H9 (cell line): ENCODE results near the gene SLCO4A1. TPM values are rescaled to one million over a fixed set of nuclear protein-coding genes. Genes with fewer than 3 reads are reported as not detected.

ENCODE experiments used
- DNase-seq: peaks from one replicate; pipeline ENCODE4 v3.0.0-alpha.2; 2017
- H2AFZ ChIP-seq: one replicate; pipeline ENCODE4 v1.6.1; 2013; ENCODE audit warnings: mild to moderate bottlenecking, low read length, control low read depth, moderate library complexity
- H2AK5ac ChIP-seq: 2 replicates; pipeline ENCODE4 v1.6.1; 2013; ENCODE audit warnings: low read length, control low read depth, mixed read lengths; ENCODE audit not compliant: insufficient read length
- H2BK120ac ChIP-seq: one replicate; pipeline ENCODE4 v1.6.1; 2013; ENCODE audit warnings: low read depth, mild to moderate bottlenecking, low read length, control low read depth, inconsistent platforms; ENCODE audit not compliant: poor library complexity, severe bottlenecking
- H2BK12ac ChIP-seq: 2 replicates; pipeline ENCODE4 v1.6.1; 2013; ENCODE audit warnings: low read length, control low read depth, mixed read lengths, low read depth; ENCODE audit not compliant: insufficient read length
- H2BK15ac ChIP-seq: 2 replicates; pipeline ENCODE4 v1.6.1; 2013; ENCODE audit warnings: low read depth, low read length, control low read depth
- H2BK20ac ChIP-seq: one replicate; pipeline ENCODE4 v1.6.1; 2013; ENCODE audit warnings: low read depth, mild to moderate bottlenecking, low read length, control low read depth, inconsistent platforms; ENCODE audit not compliant: poor library complexity, severe bottlenecking
- H2BK5ac ChIP-seq: 2 replicates; pipeline ENCODE4 v1.6.1; 2013; ENCODE audit warnings: low read length, control low read depth, mixed read lengths; ENCODE audit not compliant: insufficient read length
- H3K14ac ChIP-seq: 2 replicates; pipeline ENCODE4 v1.6.1; 2013; ENCODE audit warnings: low read length, control low read depth; ENCODE audit not compliant: insufficient read depth
- H3K18ac ChIP-seq: 2 replicates; pipeline ENCODE4 v1.6.1; 2013; ENCODE audit warnings: low read depth, mild to moderate bottlenecking, mixed read lengths, low read length, control low read depth; ENCODE audit not compliant: insufficient read length
- H3K23ac ChIP-seq: 2 replicates; pipeline ENCODE4 v1.6.1; 2013; ENCODE audit warnings: low read length, control low read depth, mixed read lengths, low read depth; ENCODE audit not compliant: insufficient read length
- H3K23me2 ChIP-seq: 2 replicates; pipeline ENCODE4 v1.6.1; 2013; ENCODE audit warnings: low read depth, mild to moderate bottlenecking, mixed read lengths, low read length, control low read depth; ENCODE audit not compliant: insufficient read length, poor library complexity, severe bottlenecking
- H3K27ac ChIP-seq: 2 replicates; pipeline ENCODE4 v1.5.1; 2013; ENCODE audit warnings: low read length, control low read depth, mixed read lengths, low read depth; ENCODE audit not compliant: insufficient read length
- H3K27me3 ChIP-seq: 2 replicates; pipeline ENCODE4 v1.6.1; 2013; ENCODE audit warnings: low read length, control low read depth, inconsistent platforms; ENCODE audit not compliant: insufficient read depth
- H3K4ac ChIP-seq: 2 replicates; pipeline ENCODE4 v1.6.1; 2013; ENCODE audit warnings: low read depth, mild to moderate bottlenecking, control low read depth, inconsistent platforms, low read length, moderate library complexity
- H3K4me1 ChIP-seq: 2 replicates; pipeline ENCODE4 v1.6.1; 2013; ENCODE audit warnings: low read length, control low read depth, inconsistent platforms; ENCODE audit not compliant: insufficient read depth
- H3K4me2 ChIP-seq: 2 replicates; pipeline ENCODE4 v1.6.1; 2013; ENCODE audit warnings: low read length, control low read depth, mixed read lengths; ENCODE audit not compliant: insufficient read length, insufficient read depth
- H3K56ac ChIP-seq: 2 replicates; pipeline ENCODE4 v1.6.1; 2013; ENCODE audit warnings: low read depth, mild to moderate bottlenecking, mixed read lengths, low read length, control low read depth; ENCODE audit not compliant: insufficient read length
- H3K79me1 ChIP-seq: 2 replicates; pipeline ENCODE4 v1.6.1; 2013; ENCODE audit warnings: low read depth, mild to moderate bottlenecking, moderate library complexity, low read length, control low read depth, inconsistent platforms; ENCODE audit not compliant: insufficient read depth, poor library complexity, severe bottlenecking
- H3K79me2 ChIP-seq: 2 replicates; pipeline ENCODE4 v1.6.1; 2013; ENCODE audit warnings: low read length, control low read depth, inconsistent platforms; ENCODE audit not compliant: insufficient read depth
- H3K9ac ChIP-seq: 2 replicates; pipeline ENCODE4 v1.6.1; 2013; ENCODE audit warnings: low read length, control low read depth, mixed read lengths; ENCODE audit not compliant: insufficient read length; ENCODE audit errors: extremely low read depth
- H3K9me3 ChIP-seq: one replicate; pipeline ENCODE4 v1.6.1; 2013; ENCODE audit warnings: low read depth, low read length, inconsistent platforms; ENCODE audit not compliant: control insufficient read depth
- H3T11ph ChIP-seq: one replicate; pipeline ENCODE4 v1.6.1; 2013; ENCODE audit warnings: mild to moderate bottlenecking, low read length, control low read depth, inconsistent platforms
- H4K20me1 ChIP-seq: one replicate; pipeline ENCODE4 v1.6.1; 2013; ENCODE audit not compliant: control insufficient read depth, insufficient read length, insufficient read depth
- H4K5ac ChIP-seq: 2 replicates; pipeline ENCODE4 v1.6.1; 2013; ENCODE audit warnings: low read depth, mild to moderate bottlenecking, mixed read lengths, low read length, control low read depth; ENCODE audit not compliant: insufficient read length
- H4K8ac ChIP-seq: replicated peaks from 2 replicates; pipeline ENCODE4 v1.6.1; 2013; ENCODE audit warnings: low read length, control low read depth, mixed read lengths, low read depth; ENCODE audit not compliant: insufficient read length
- H4K91ac ChIP-seq: 2 replicates; pipeline ENCODE4 v1.6.1; 2013; ENCODE audit warnings: low read depth, mild to moderate bottlenecking, moderate library complexity, mixed read lengths, low read length, control low read depth; ENCODE audit not compliant: insufficient read length
- H3K27ac Mint-ChIP-seq, 3 experiments: 2 replicates in 2 of 3; 3 replicates in 1 of 3; pipeline ENCODE4 v1.8.0; 2020 to 2021; ENCODE audit warnings: mixed read lengths in 3 of 3, mild to moderate bottlenecking in 1 of 3, moderate library complexity in 1 of 3
- H3K27me3 Mint-ChIP-seq: 2 replicates; pipeline ENCODE4 v1.8.0; 2021; ENCODE audit warnings: low read depth, mild to moderate bottlenecking, moderate library complexity, mixed read lengths
- H3K36me3 Mint-ChIP-seq, 3 experiments: 2 replicates in 2 of 3; 3 replicates in 1 of 3; pipeline ENCODE4 v1.8.0; 2020 to 2021; ENCODE audit warnings: low read depth in 3 of 3, mixed read lengths in 3 of 3; ENCODE audit not compliant: insufficient read depth in 1 of 3
- H3K4me1 Mint-ChIP-seq, 2 experiments: 2 replicates each; pipeline ENCODE4 v1.8.0; 2020; ENCODE audit warnings: mixed read lengths in 2 of 2
- H3K4me3 Mint-ChIP-seq, 2 experiments: 2 replicates in 1 of 2; 3 replicates in 1 of 2; pipeline ENCODE4 v1.8.0; 2020 to 2021; ENCODE audit warnings: mild to moderate bottlenecking in 2 of 2, mixed read lengths in 2 of 2, moderate library complexity in 1 of 2
- H3K9me3 Mint-ChIP-seq, 2 experiments: 2 replicates in 1 of 2; 3 replicates in 1 of 2; pipeline ENCODE4 v1.8.0; 2020; ENCODE audit warnings: mild to moderate bottlenecking in 2 of 2, mixed read lengths in 2 of 2, moderate library complexity in 1 of 2
- CTCF ChIP-seq: fragments of 200-600 bp; sonication (generic); conservative IDR thresholded peaks from 3 replicates; pipeline ENCODE4 v1.8.0; 2021; ENCODE audit warnings: antibody characterized with exemption, mild to moderate bottlenecking
- WGBS: extraction: QIAGEN DNeasy Blood & Tissue Kit; methylation state at CpG from one replicate; pipeline ENCODE4 v1.1.7; 2013; ENCODE audit warnings: missing lambda C conversion rate, low lambda C conversion rate, mixed read lengths; ENCODE audit not compliant: insufficient read length; ENCODE audit errors: extremely low coverage; 5-methylcytosine and 5-hydroxymethylcytosine counted together
- total RNA-seq: library from RNA; stranded (reverse); gene quantifications from 2 replicates; pipeline ENCODE4 v1.2.1, GENCODE V29; 2021

The SLCO4A1 gene
- total RNA-seq, 1 experiment from 2014 or later: 9.4 TPM

- no peak overlapping the region for H3K4me2 ChIP-seq
Measured at GRCh38 chr20:62704341-62704948, 62.1 kb downstream of the SLCO4A1 start.

More at GRCh38 chr20:62704341-62704948, 62.1 kb downstream of the SLCO4A1 start:
- H3K27me3 ChIP-seq: peaks cover 3% of the 10 kb centered on the region; the same call in 1 of the 2 replicates
- Mint-ChIP-seq H3K27ac (no peak overlapping the region), H3K9me3 (no peaks in the 10 kb centered on the region), H3K4me1 (peaks cover 5 to 12% of the 10 kb centered on the region in 2 experiments), H3K4me3 (no peak overlapping the region), H3K27me3 (peaks cover 52% of the 10 kb centered on the region), H3K36me3 (no peaks in the 10 kb centered on the region)
- no peak overlapping the region for H2BK15ac ChIP-seq
- H3K4ac ChIP-seq: no peak overlapping the region
- no peak for DNase-seq
- no peak for TF ChIP-seq CTCF
- no peak overlapping the region for H3K18ac ChIP-seq
- no peak overlapping the region for H3T11ph ChIP-seq
- no peak overlapping the region for H4K5ac ChIP-seq
- no peak overlapping the region for H2BK12ac ChIP-seq
- H3K56ac ChIP-seq: no peak overlapping the region
- H2BK120ac ChIP-seq: no peak overlapping the region
- no peak overlapping the region for H3K9ac ChIP-seq
- H4K8ac ChIP-seq: no peak overlapping the region
- H3K27ac ChIP-seq: no peak overlapping the region
- no peak overlapping the region for H2BK20ac ChIP-seq
- no peaks in the 10 kb centered on the region for H3K79me1 ChIP-seq
- peaks cover 3% of the 10 kb centered on the region for H4K20me1 ChIP-seq
- WGBS: no CpG with 5 or more reads among the region's 21 CpGs
- H2BK5ac ChIP-seq: no peak overlapping the region
- H4K91ac ChIP-seq: no peak overlapping the region
- no peak overlapping the region for H2AFZ ChIP-seq
- no peak overlapping the region for H3K14ac ChIP-seq
- no peak overlapping the region for H2AK5ac ChIP-seq
- H3K79me2 ChIP-seq: no peaks in the 10 kb centered on the region
- peaks cover 13% of the 10 kb centered on the region for H3K23me2 ChIP-seq
- H3K9me3 ChIP-seq: no peaks in the 10 kb centered on the region
- no peak overlapping the region for H3K23ac ChIP-seq
- no peaks in the 10 kb centered on the region for H3K4me1 ChIP-seq
